ENCODE measurements around the gene RAB41.
"Not testable (repeated sequence)": the region's sequence is repeated elsewhere in the genome, so short reads cannot be mapped to it uniquely, and the experiment has no call there.

Gene RAB41

DNA sequence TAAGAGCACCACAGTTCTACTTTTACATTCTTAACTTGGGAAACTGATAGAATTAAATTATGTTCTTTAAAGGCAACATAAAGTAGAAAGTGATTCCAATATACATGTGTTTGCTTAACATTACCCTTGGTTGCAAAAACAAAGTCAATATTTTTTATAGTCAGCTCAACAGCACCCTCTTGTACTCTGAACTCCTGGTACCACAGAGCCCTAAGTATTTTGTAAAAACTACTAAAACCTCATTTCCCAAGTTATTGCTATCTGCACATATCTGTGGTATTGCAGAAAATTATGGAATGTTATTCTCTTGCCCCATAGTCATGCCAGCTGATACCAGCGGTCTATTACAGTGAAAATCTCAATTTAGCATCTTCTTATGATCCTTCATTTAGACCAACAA is 10.8 kb downstream of the RAB41 start:
- DNase-seq: no peak

GRCh38 chrX:70293621-70294020 is 11.6 kb downstream of the RAB41 start:
- DNase-seq: no peak

DNA sequence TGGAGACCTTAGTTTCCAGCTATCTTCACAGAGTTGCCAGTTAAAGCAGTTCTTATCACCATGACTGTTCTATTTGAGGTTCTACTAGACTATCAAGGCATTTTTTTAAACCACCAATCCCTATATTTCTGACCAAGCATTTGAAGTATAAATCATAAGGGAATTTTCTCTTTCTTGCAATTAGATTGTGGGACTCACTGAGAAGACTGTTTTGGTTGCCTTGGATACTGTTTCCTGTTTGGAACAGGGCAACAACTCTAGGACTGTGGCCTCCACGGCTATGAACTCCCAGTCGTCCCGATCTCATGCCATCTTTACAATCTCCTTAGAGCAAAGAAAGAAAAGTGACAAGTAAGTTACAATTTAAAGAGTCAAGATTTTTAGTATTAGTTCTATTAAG is 19.7 kb downstream of the RAB41 start:
- no peak for DNase-seq

DNA sequence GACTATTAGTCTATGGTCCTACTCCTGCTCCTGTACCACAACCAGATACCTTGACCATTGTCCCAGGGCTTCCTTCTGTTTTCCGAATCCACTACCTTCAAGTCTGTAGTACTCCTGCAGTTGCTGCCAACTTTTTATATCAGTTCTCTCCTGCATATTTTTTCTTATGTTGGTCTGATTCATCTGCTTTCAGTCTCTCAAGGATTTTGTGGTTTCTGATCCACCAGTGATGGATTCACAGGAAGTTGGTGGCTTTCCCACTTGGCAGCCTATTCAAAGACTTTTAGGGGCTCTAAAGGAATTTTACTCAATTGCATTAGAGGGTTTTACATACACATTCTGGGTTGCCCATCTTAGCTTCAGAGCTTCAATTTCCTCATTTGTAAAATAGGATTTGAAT is 31.5 kb downstream of the RAB41 start:
- DNase-seq: no peak

DNA sequence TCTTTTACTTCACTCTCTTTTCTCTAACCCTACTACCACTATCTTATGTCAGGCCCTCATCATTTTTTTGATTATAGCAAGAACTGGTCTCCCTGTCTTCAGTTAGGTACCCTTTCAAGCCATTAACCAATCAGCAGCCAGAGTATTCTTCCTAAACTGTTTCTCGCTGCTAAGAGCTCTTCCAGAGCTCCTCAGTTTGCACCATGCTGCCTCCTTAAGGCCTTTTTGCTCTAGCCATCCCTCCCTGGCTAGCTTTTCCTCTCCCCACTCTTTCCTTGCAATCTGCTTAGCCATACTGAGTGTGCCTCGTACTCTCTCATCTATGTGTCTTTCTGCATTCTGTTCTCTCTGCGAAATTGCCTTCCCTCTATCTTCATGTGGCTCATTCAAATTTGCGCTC is 40.8 kb downstream of the RAB41 start:
- no peak for DNase-seq

- not testable (repeated sequence) for DNase-seq
Measured at GRCh38 chrX:70323628-70324027, 41.7 kb downstream of the RAB41 start.

DNA sequence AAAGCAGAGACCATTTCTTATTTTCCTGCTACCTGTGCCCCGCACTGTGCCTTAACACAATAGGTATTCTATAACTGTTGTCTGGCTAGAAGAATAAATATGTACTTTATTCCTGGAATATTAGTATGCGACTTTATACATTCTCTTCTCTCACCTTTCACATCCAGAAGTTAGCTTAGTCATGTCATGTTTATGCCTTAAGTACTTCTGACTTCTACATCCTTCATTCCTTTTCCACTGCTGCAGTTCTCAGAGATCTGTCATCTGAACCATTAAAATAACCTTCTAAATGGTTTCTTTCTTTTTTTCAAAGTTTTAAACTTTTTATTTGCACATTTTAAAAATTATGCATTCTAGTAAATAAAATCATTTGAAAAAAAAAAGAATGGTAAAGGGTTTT is 42.4 kb downstream of the RAB41 start:
- DNase-seq: no peak

- DNase-seq: no peak
Measured at GRCh38 chrX:70331161-70331560, 49.2 kb downstream of the RAB41 start.

GRCh38 chrX:70332600-70332999 is 50.6 kb downstream of the RAB41 start:
- DNase-seq: no peak

All from CD4-positive, alpha-beta T cell treated with Interferon gamma for 1 hour (primary cell).